Gastrocnemius medialis (tissue), 4 donors: Measurements from ENCODE around the gene OR1E2. TPM values are rescaled to one million over a fixed set of nuclear protein-coding genes. Genes with fewer than 3 reads are reported as not detected.

Experiments
- ATAC-seq, 2 donors: fragments of 150-250 bp; one replicate each; pipeline ENCODE4 v1.9.1; 2016
- DNase-seq, 2 donors: peaks; one replicate each; pipeline ENCODE4 v3.0.0-alpha.2; 2019
- H3K27ac ChIP-seq, 4 donors: fragments of 200-600 bp; sonication (generic); 1 replicate in 1 of 4; 2 replicates in 3 of 4; pipeline ENCODE4 v1.5.1; 2016 to 2018; ENCODE audit warnings: mild to moderate bottlenecking in 2 of 4, moderate library complexity in 1 of 4
- H3K27me3 ChIP-seq, 3 donors: fragments of 200-600 bp; sonication (generic) in 2 of 3; 1 replicate in 1 of 3; 2 replicates in 2 of 3; pipeline versions ENCODE4 v1.5.1 to v1.6.0; 2016 to 2019; ENCODE audit warnings: mild to moderate bottlenecking in 1 of 3, moderate library complexity in 1 of 3
- H3K36me3 ChIP-seq, 2 donors: fragments of 200-600 bp; sonication (generic) in 1 of 2; one replicate each; pipeline ENCODE4 v1.5.1; 2017 to 2018
- H3K4me1 ChIP-seq, 2 donors: fragments of 200-600 bp; sonication (generic) in 1 of 2; one replicate each; pipeline ENCODE4 v1.5.1; 2016 to 2017; ENCODE audit warnings: mild to moderate bottlenecking in 2 of 2
- H3K4me3 ChIP-seq, 4 donors: fragments of 200-600 bp; sonication (generic) in 3 of 4; 1 replicate in 1 of 4; 2 replicates in 3 of 4; pipeline ENCODE4 v1.5.1; 2016 to 2019; ENCODE audit warnings: mild to moderate bottlenecking in 2 of 4
- H3K9me3 ChIP-seq, 3 donors: fragments of 200-600 bp; sonication (generic) in 2 of 3; 1 replicate in 1 of 3; 2 replicates in 2 of 3; pipeline ENCODE4 v1.5.1; 2016 to 2019
- POLR2A ChIP-seq, 2 donors: fragments of 450-650 bp; IDR thresholded peaks; one replicate each; pipeline ENCODE4 v1.6.1; 2017; ENCODE audit warnings: antibody characterized with exemption in 2 of 2, mild to moderate bottlenecking in 2 of 2, moderate library complexity in 2 of 2
- in situ Hi-C, 4 donors: fragments of 200-750 bp; cut with MboI; loops; one replicate each; pipeline versions ENCODE4 v1.15.0 to v1.8.0; 2017; ENCODE audit warnings: low sequenced_read_pairs in 4 of 4
- intact Hi-C: fragments of 100-400 bp; cut with DNase I; formaldehyde crosslinking; loops from one replicate; pipeline ENCODE4 v1.15.1; 2023; ENCODE audit warnings: low total_unique reads
- total RNA-seq, 4 donors: library from RNA; depleted of rRNA; stranded (reverse); fragments of >200 nt; gene quantifications; one replicate each; pipeline versions ENCODE4 v1.1.0 to v1.2.3, GENCODE V29; 2016
- TF ChIP-seq, protein P1 (sequence below), 5 experiments: fragments of 450-650 bp in 3 of 5; fragments of 200-600 bp in 2 of 5; sonication (generic) in 2 of 5; IDR thresholded peaks in 4 of 5; conservative IDR thresholded peaks in 1 of 5; 1 replicate in 4 of 5; 2 replicates in 1 of 5; pipeline ENCODE4 v1.5.1; 2016 to 2019; ENCODE audit warnings: antibody characterized with exemption in 5 of 5, mild to moderate bottlenecking in 3 of 5, moderate library complexity in 3 of 5

Gene OR1E2, protein sequence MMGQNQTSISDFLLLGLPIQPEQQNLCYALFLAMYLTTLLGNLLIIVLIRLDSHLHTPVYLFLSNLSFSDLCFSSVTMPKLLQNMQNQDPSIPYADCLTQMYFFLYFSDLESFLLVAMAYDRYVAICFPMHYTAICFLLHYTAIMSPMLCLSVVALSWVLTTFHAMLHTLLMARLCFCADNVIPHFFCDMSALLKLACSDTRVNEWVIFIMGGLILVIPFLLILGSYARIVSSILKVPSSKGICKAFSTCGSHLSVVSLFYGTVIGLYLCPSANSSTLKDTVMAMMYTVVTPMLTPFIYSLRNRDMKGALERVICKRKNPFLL
- under 1 TPM in 1 of 4 donors, not detected in 3; 0.49 TPM for total RNA-seq

DNA sequence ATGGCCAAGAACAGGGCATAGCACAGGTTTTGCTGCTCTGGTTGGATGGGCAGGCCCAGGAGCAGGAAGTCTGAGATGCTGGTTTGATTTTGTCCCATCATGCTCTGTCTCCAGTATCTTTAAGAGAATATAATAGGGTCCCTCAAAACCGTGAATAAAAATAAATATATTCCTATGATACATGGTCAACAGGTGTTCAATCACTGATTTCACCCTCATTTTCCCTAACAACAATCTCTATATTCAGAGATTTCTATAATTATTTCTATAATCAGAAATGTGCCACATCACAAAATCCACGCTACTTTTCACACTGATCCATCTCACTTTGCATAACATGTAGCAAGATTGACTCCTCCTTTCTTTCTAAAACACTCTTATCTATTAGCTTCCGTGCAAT lies at the start of gene OR1E2:
TSS of gene OR1E2 (minus strand) at position 101 of the 400 bp plus-strand sequence. CDS start at position 101, 0 bp downstream.
- no peaks in the 10 kb centered on the region for H3K27me3 ChIP-seq
- no peak within 1 kb of the TSS for H3K4me3 ChIP-seq
- TF ChIP-seq, protein P1, sequence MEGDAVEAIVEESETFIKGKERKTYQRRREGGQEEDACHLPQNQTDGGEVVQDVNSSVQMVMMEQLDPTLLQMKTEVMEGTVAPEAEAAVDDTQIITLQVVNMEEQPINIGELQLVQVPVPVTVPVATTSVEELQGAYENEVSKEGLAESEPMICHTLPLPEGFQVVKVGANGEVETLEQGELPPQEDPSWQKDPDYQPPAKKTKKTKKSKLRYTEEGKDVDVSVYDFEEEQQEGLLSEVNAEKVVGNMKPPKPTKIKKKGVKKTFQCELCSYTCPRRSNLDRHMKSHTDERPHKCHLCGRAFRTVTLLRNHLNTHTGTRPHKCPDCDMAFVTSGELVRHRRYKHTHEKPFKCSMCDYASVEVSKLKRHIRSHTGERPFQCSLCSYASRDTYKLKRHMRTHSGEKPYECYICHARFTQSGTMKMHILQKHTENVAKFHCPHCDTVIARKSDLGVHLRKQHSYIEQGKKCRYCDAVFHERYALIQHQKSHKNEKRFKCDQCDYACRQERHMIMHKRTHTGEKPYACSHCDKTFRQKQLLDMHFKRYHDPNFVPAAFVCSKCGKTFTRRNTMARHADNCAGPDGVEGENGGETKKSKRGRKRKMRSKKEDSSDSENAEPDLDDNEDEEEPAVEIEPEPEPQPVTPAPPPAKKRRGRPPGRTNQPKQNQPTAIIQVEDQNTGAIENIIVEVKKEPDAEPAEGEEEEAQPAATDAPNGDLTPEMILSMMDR (IDR thresholded peaks at IDR 0.05 in 4 of 5, conservative IDR thresholded peaks at IDR 0.05 in 1 of 5): no peak
- no peak for TF ChIP-seq POLR2A (IDR thresholded peaks at IDR 0.05)
- peaks cover 0 to 7% (median 0%) of the 10 kb centered on the region in 3 donors for H3K9me3 ChIP-seq
- intact Hi-C loops (no loop called here), in situ Hi-C loops (no loop called here)
- H3K36me3 ChIP-seq: no peaks in the 10 kb centered on the region
- H3K4me1 ChIP-seq: no peaks in the 10 kb centered on the region
- ATAC-seq: no peak
- no peak for DNase-seq
- no peak within 1 kb of the TSS for H3K27ac ChIP-seq

DNA sequence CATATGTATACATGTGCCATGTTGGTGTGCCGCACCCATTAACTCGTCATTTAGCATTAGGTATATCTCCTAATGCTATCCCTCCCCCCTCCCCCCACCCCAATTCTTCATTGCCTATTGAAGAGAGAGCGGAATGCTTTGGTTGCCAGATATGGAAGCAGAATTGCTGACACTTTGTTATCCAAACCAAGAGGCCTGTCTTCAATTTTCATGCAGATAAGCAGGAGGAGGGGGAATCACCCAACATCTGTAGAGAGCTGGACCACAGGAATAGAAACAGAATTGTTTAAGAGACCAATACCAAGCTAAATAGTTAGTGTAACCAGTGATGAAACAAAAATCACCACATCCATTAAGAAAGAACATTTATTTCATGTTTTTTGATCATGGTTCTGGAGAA lies 49.2 kb upstream of the OR1E2 start:
- Histone ChIP-seq H3K36me3 (no peaks in the 10 kb centered on the region), H3K9me3 (no peaks in the 10 kb centered on the region), H3K27ac (no peak overlapping the region), H3K4me1 (no peaks in the 10 kb centered on the region), H3K4me3 (no peak overlapping the region), H3K27me3 (no peaks in the 10 kb centered on the region)
- TF ChIP-seq, protein P1 (IDR thresholded peaks at IDR 0.05 in 4 of 5, conservative IDR thresholded peaks at IDR 0.05 in 1 of 5): no peak
- TF ChIP-seq POLR2A (IDR thresholded peaks at IDR 0.05): no peak
- ATAC-seq (no peak), DNase-seq (no peak)
- in situ Hi-C loops: no loop called here
- intact Hi-C loops: no loop called here

DNA sequence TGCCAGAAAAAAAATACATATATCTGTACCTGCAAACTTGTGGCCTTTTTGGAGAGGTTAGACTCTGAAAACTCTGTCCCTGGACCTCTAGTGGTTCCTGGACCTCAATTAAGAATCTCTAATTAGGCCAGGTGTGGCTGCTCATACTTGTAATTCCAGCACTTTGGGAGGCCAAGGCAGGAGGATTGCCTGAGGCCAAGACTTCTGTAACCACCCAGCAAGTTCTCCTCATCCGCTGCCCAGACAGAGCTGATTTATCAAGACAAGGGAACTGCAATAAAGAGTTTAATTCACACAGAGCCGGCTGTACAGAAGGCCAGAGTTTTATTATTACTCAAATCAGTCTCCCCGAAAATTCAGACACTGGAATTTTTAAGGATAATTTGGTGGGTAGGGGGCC lies 46.3 kb upstream of the OR1E2 start:
- in situ Hi-C loops (no loop called here), intact Hi-C loops (no loop called here)
- H3K9me3 ChIP-seq: no peaks in the 10 kb centered on the region
- TF ChIP-seq POLR2A (IDR thresholded peaks at IDR 0.05): no peak
- TF ChIP-seq, protein P1 (IDR thresholded peaks at IDR 0.05 in 4 of 5, conservative IDR thresholded peaks at IDR 0.05 in 1 of 5): no peak
- no peak overlapping the region for H3K4me3 ChIP-seq
- H3K4me1 ChIP-seq: no peaks in the 10 kb centered on the region
- ATAC-seq: no peak
- H3K36me3 ChIP-seq: no peaks in the 10 kb centered on the region
- no peak overlapping the region for H3K27ac ChIP-seq
- no peak for DNase-seq
- no peaks in the 10 kb centered on the region for H3K27me3 ChIP-seq

DNA sequence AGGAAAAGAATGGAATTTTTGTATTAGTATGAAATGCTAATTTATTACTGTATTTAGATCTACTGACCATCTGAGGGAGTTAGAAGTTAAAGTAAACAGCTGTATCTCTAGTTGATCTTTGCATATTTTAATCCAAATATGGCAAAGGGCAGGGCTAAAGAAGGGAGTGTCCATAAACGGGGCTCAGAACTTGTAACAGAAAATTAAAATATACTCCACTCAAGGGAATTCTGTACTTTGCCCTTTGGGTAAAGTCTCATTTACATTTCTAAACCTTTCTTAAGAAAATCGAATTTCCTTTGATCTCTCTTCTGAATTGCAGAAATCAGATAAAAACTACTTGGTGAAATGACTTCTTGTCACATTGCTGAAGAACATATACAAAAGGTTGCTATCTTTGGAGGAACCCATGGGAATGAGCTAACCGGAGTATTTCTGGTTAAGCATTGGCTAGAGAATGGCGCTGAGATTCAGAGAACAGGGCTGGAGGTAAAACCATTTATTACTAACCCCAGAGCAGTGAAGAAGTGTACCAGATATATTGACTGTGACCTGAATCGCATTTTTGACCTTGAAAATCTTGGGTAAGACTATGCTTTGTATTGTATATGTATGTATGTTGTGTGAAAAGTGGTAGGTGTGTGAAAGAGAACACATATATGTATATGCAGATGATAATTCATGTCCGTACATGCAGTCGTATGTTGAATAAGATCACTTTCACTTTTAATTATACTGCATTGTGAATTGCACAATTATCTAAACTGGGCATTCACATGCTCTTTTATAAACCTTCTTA lies 42.4 kb upstream of the OR1E2 start, which contains the start of gene ASPA:
TSS of gene ASPA (plus strand) at position 186 of the 799 bp plus-strand sequence. CDS start at position 349, 163 bp downstream.
- TF ChIP-seq POLR2A (IDR thresholded peaks at IDR 0.05): no peak
- TF ChIP-seq, protein P1 (IDR thresholded peaks at IDR 0.05 in 4 of 5, conservative IDR thresholded peaks at IDR 0.05 in 1 of 5): no peak
- H3K36me3 ChIP-seq: no peaks in the 10 kb centered on the region
- DNase-seq (no peak), ATAC-seq (peak; percentile 55 to 67)
- peaks cover 4 to 7% of the 10 kb centered on the region in 2 donors for H3K4me1 ChIP-seq
- H3K27ac ChIP-seq: peak within 1 kb of the TSS; percentile 35 to 73 (median 64)
- in situ Hi-C loops: no loop called here
- intact Hi-C loops: no loop called here
- H3K27me3 ChIP-seq: no peaks in the 10 kb centered on the region
- no peaks in the 10 kb centered on the region for H3K9me3 ChIP-seq
- H3K4me3 ChIP-seq: peak within 1 kb of the TSS; percentile 51 to 64 (median 53)
